ENCODE measurements around the gene SENP8.

Gene SENP8

GRCh38 chr15:72147418-72147817, 29.2 kb downstream of the SENP8 start:
- no peak for DNase-seq (ENCODE audit: low spot score)
- ChIA-PET POLR2A (ENCODE audit: low non-redundant PET) (no interaction called here), CTCF (no interaction called here)
- no peak overlapping the region for H3K27ac ChIP-seq
- TF ChIP-seq CTCF (conservative IDR thresholded peaks at IDR 0.05; ENCODE audit: low read depth): no peak

- DNase-seq (ENCODE audit: low spot score): no peak
- no peak overlapping the region for H3K27ac ChIP-seq
- POLR2A ChIA-PET (ENCODE audit: low non-redundant PET): no interaction called here
These were observed 35.2 kb downstream of the SENP8 start for GRCh38 chr15:72153269-72154000.

DNA sequence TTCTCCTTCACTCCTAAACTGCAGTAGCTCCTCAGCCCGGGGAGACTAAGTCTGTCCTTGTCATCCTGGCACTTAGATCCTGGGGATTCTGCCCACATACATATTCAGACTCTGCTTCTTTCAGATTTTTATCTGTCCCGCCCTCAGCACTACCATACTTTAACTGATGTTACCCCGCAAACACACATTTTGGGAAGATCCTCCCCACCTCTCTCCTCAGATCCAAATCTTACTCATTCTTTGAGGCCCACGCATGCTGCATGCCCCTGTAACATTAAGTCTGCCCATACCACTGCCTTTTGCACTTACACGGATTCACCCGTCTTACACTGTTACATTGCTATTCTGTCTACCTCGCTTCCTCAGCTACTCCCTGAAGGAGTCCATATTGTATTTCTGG, 36.1 kb downstream of the SENP8 start:
- H3K27ac ChIP-seq: no peak overlapping the region
- DNase-seq (ENCODE audit: low spot score): no peak
- no peak for TF ChIP-seq CTCF (conservative IDR thresholded peaks at IDR 0.05; ENCODE audit: low read depth)
- ChIA-PET POLR2A (ENCODE audit: low non-redundant PET) (no interaction called here), CTCF (no interaction called here)

More at GRCh38 chr15:72153269-72154000, 35.2 kb downstream of the SENP8 start:
- no peak for TF ChIP-seq CTCF (conservative IDR thresholded peaks at IDR 0.05; ENCODE audit: low read depth)
- CTCF ChIA-PET: interaction anchor here (0.7 kb wide), 1 partner anchor 35 kb away, joined by 3 read pairs; no protein-coding TSS in a partner anchor

- POLR2A ChIA-PET (ENCODE audit: low non-redundant PET): no interaction called here
- peak; percentile 81 for DNase-seq (ENCODE audit: low spot score)
- H3K27ac ChIP-seq: peak overlapping the region; percentile 90
- TF ChIP-seq CTCF (conservative IDR thresholded peaks at IDR 0.05; ENCODE audit: low read depth): no peak
- CTCF ChIA-PET: interaction anchor here (0.8 kb wide), 2 partner anchors 140 to 376 kb away, joined by 3 read pairs; no protein-coding TSS in a partner anchor
These were observed 36.9 kb downstream of the SENP8 start for GRCh38 chr15:72155003-72155621.

DNA sequence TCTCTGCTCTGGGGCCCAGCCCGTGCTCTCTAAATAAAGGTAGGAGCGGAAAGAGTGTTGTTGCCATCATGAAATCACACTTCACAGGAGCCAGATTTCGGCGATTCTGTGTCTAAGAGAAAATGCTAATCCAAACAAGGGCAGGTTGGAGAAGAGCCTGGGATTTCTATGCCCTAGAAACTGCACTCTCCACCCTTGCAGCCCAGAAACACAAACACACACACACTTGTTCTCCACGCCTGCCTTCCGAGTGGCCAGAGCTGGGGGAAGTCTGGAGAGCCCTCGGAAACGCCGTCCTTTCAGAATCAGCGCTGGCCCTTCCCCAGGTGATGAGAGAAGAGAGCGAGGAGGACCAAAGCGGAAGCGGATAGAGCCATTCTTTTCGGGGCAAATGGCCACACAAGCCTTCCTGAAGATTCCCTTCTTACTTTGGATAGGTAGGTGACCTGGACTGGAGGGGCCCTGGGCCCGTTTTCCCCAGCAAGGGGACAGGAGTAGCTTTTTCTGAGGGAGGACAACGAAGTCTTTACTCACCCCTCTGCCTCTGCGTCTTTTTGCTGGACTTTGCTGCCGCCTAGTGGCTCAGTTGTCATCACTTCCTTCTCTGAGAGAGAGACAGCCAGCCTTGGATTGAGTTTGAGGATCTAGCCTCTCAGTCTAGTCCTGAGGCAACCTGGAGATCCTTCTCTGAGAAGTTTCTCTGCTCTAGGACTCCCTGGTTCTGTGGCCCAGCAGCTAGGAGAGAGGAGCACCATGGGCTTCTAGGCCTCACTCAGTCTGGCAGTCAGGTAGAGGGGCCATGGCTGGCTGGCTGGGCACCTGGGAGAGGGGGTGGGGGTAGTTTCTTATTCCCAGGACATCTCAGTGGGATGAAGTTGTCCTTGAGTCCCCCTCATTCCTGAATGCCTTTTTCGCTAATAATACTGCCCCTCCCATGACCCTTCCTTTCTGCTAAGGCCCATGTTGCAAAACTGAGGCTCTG, 37.7 kb downstream of the SENP8 start:
- CTCF ChIA-PET: interaction anchor here (0.6 to 1.7 kb wide), 16 partner anchors 12 to 1296 kb away, joined by 3 to 7 read pairs (median 3); no protein-coding TSS in a partner anchor
- POLR2A ChIA-PET (ENCODE audit: low non-redundant PET): no interaction called here
- H3K27ac ChIP-seq: peak overlapping the region; percentile 90
- DNase-seq (ENCODE audit: low spot score): peak; percentile 79
- TF ChIP-seq CTCF (conservative IDR thresholded peaks at IDR 0.05; ENCODE audit: low read depth): peak; percentile 92

- no peak overlapping the region for H3K27ac ChIP-seq
- POLR2A ChIA-PET (ENCODE audit: low non-redundant PET): no interaction called here
- CTCF ChIA-PET: interaction anchor here (0.5 to 1.7 kb wide), 7 partner anchors 11 to 418 kb away, joined by 4 to 7 read pairs (median 5); no protein-coding TSS in a partner anchor
- no peak for DNase-seq (ENCODE audit: low spot score)
- no peak for TF ChIP-seq CTCF (conservative IDR thresholded peaks at IDR 0.05; ENCODE audit: low read depth)
These were observed 38.7 kb downstream of the SENP8 start for GRCh38 chr15:72156928-72157327.
